WTC11 (cell line): ENCODE results near the gene SULF2. TPM values are rescaled to one million over a fixed set of nuclear protein-coding genes. Genes with fewer than 3 reads are reported as not detected.

ENCODE experiments used
- ATAC-seq: fragments of 200-7000 bp; cut with Tn5 transposase; 2 replicates; pipeline ENCODE4 v1.10.0; 2021; ENCODE audit warnings: mild to moderate bottlenecking, moderate library complexity
- CTCF ChIA-PET: fragments of 300-600 bp; sonication (Branson Sonifier 250); formaldehyde crosslinking; loops from one replicate; lab custom pipeline; 2021; ENCODE audit warnings: antibody characterized with exemption; lab: Charles Lee
- POLR2A ChIA-PET: fragments of 350-600 bp; sonication (Branson Sonifier 250); formaldehyde crosslinking; loops from one replicate; lab custom pipeline; 2021; ENCODE audit warnings: antibody characterized with exemption; lab: Charles Lee
- DNase-seq: peaks from one replicate; pipeline ENCODE4 v3.0.0; 2021; ENCODE audit warnings: low spot score
- H3K27ac Mint-ChIP-seq: 2 replicates; pipeline ENCODE4 v1.8.0; 2021; ENCODE audit warnings: mixed read lengths
- H3K27me3 Mint-ChIP-seq: 2 replicates; pipeline ENCODE4 v1.8.0; 2021; ENCODE audit warnings: low read depth, mild to moderate bottlenecking, moderate library complexity, mixed read lengths
- H3K36me3 Mint-ChIP-seq: 2 replicates; pipeline ENCODE4 v1.8.0; 2021; ENCODE audit warnings: mixed read lengths
- H3K4me1 Mint-ChIP-seq: 2 replicates; pipeline ENCODE4 v1.8.0; 2022; ENCODE audit warnings: mixed read lengths
- H3K4me3 Mint-ChIP-seq: 2 replicates; pipeline ENCODE4 v1.8.0; 2021; ENCODE audit warnings: mild to moderate bottlenecking, moderate library complexity, mixed read lengths
- H3K9me3 Mint-ChIP-seq: 2 replicates; pipeline ENCODE4 v1.8.0; 2021; ENCODE audit warnings: mixed read lengths
- CBFB ChIP-seq: sonication (generic); formaldehyde crosslinking; IDR thresholded peaks from 2 replicates; pipeline ENCODE4 v1.8.1; 2022; ENCODE audit warnings: mild to moderate bottlenecking, low read depth, missing genetic modification reagents
- E2F4 ChIP-seq: sonication (generic); formaldehyde crosslinking; IDR thresholded peaks from 2 replicates; pipeline ENCODE4 v1.8.1; 2022; ENCODE audit warnings: low read depth, mild to moderate bottlenecking, moderate library complexity, missing genetic modification reagents, borderline replicate concordance
- ELF4 ChIP-seq: sonication (generic); formaldehyde crosslinking; IDR thresholded peaks from 2 replicates; pipeline ENCODE4 v1.8.1; 2022; ENCODE audit warnings: low read depth, mild to moderate bottlenecking, moderate library complexity, missing genetic modification reagents
- ESRRA ChIP-seq: sonication (generic); formaldehyde crosslinking; IDR thresholded peaks from 2 replicates; pipeline ENCODE4 v1.8.1; 2022; ENCODE audit warnings: mild to moderate bottlenecking, missing genetic modification reagents, borderline replicate concordance
- GRHL2 ChIP-seq: fragments of 250-450 bp; sonication (Bioruptor Pico); IDR thresholded peaks from 2 replicates; pipeline ENCODE4 v1.8.0; 2022; ENCODE audit warnings: mild to moderate bottlenecking, moderate library complexity; ENCODE audit not compliant: insufficient replicate concordance, severe bottlenecking
- IRF1 ChIP-seq: sonication (generic); formaldehyde crosslinking; IDR thresholded peaks from 2 replicates; pipeline ENCODE4 v1.8.0; 2023; ENCODE audit warnings: missing genetic modification reagents
- JAZF1 ChIP-seq: fragments of 250-450 bp; sonication (Bioruptor Pico); IDR thresholded peaks from 2 replicates; pipeline ENCODE4 v1.9.0; 2021; ENCODE audit warnings: moderate library complexity, mild to moderate bottlenecking, inconsistent platforms
- NFATC4 ChIP-seq: fragments of 250-450 bp; sonication (Bioruptor Pico); IDR thresholded peaks from 2 replicates; pipeline ENCODE4 v1.9.0; 2021; ENCODE audit warnings: mild to moderate bottlenecking
- PRRX2 ChIP-seq: fragments of 250-450 bp; sonication (Bioruptor Pico); IDR thresholded peaks from 2 replicates; pipeline ENCODE4 v1.8.0; 2021; ENCODE audit warnings: mild to moderate bottlenecking
- SOX15 ChIP-seq: fragments of 250-450 bp; sonication (Bioruptor Pico); IDR thresholded peaks from 2 replicates; pipeline ENCODE4 v1.9.0; 2021; ENCODE audit warnings: mild to moderate bottlenecking
- TEAD1 ChIP-seq: sonication (generic); formaldehyde crosslinking; IDR thresholded peaks from 2 replicates; pipeline ENCODE4 v1.8.0; 2022; ENCODE audit warnings: mild to moderate bottlenecking, missing genetic modification reagents
- ZNF219 ChIP-seq: sonication (generic); formaldehyde crosslinking; IDR thresholded peaks from 2 replicates; pipeline ENCODE4 v1.8.0; 2023; ENCODE audit warnings: missing genetic modification reagents, mild to moderate bottlenecking, borderline replicate concordance
- ZNF512 ChIP-seq: sonication (generic); formaldehyde crosslinking; IDR thresholded peaks from 2 replicates; pipeline ENCODE4 v1.8.1; 2022; ENCODE audit warnings: missing genetic modification reagents, borderline replicate concordance
- ZNF671 ChIP-seq: fragments of 250-450 bp; sonication (Bioruptor Pico); IDR thresholded peaks from 2 replicates; pipeline ENCODE4 v1.8.0; 2021; ENCODE audit warnings: mild to moderate bottlenecking
- total RNA-seq: library from RNA; stranded (reverse); gene quantifications from 3 replicates; pipeline ENCODE4 v1.2.3, GENCODE V29; 2021
- TF ChIP-seq, protein P1 (sequence below): sonication (generic); formaldehyde crosslinking; IDR thresholded peaks from 2 replicates; pipeline ENCODE4 v1.8.1; 2023; ENCODE audit warnings: mild to moderate bottlenecking, moderate library complexity, missing genetic modification reagents
- TF ChIP-seq, protein P2 (sequence below): sonication (generic); formaldehyde crosslinking; IDR thresholded peaks from 2 replicates; pipeline ENCODE4 v1.8.1; 2023; ENCODE audit warnings: mild to moderate bottlenecking, missing genetic modification reagents
- TF ChIP-seq, protein P3 (sequence below): sonication (generic); formaldehyde crosslinking; IDR thresholded peaks from 2 replicates; pipeline ENCODE4 v1.8.0; 2022; ENCODE audit warnings: mild to moderate bottlenecking, missing genetic modification reagents
- TF ChIP-seq, protein P4 (sequence below): sonication (generic); formaldehyde crosslinking; conservative IDR thresholded peaks from 2 replicates; pipeline ENCODE4 v1.8.1; 2022; ENCODE audit warnings: mild to moderate bottlenecking, missing genetic modification reagents
- TF ChIP-seq, protein P5 (sequence below): fragments of 250-450 bp; sonication (Bioruptor Pico); IDR thresholded peaks from 2 replicates; pipeline ENCODE4 v1.9.0; 2021; ENCODE audit warnings: mild to moderate bottlenecking
- TF ChIP-seq, protein P6 (sequence below): sonication (generic); formaldehyde crosslinking; IDR thresholded peaks from 2 replicates; pipeline ENCODE4 v1.8.0; 2022; ENCODE audit warnings: mild to moderate bottlenecking, missing genetic modification reagents
- TF ChIP-seq, protein P7 (sequence below): sonication (generic); formaldehyde crosslinking; IDR thresholded peaks from 2 replicates; pipeline ENCODE4 v1.8.0; 2022; ENCODE audit warnings: mild to moderate bottlenecking, missing genetic modification reagents

SULF2 gene
- total RNA-seq, 1 experiment from 2014 or later, result 36.0 TPM

- CTCF ChIA-PET, result interaction anchor here (0.8 kb wide), 1 partner anchor 11 kb away, joined by 3 read pairs; no protein-coding TSS in a partner anchor
- POLR2A ChIA-PET, result no interaction called here
- Mint-ChIP-seq H3K4me1 (peaks cover 65% of the 10 kb centered on the region), H3K27me3 (no peaks in the 10 kb centered on the region), H3K36me3 (peaks cover 23% of the 10 kb centered on the region), H3K4me3 (no peak overlapping the region), H3K27ac (no peak overlapping the region), H3K9me3 (no peaks in the 10 kb centered on the region)
- ATAC-seq (no peak), DNase-seq (no peak)
- TF ChIP-seq, protein P1, sequence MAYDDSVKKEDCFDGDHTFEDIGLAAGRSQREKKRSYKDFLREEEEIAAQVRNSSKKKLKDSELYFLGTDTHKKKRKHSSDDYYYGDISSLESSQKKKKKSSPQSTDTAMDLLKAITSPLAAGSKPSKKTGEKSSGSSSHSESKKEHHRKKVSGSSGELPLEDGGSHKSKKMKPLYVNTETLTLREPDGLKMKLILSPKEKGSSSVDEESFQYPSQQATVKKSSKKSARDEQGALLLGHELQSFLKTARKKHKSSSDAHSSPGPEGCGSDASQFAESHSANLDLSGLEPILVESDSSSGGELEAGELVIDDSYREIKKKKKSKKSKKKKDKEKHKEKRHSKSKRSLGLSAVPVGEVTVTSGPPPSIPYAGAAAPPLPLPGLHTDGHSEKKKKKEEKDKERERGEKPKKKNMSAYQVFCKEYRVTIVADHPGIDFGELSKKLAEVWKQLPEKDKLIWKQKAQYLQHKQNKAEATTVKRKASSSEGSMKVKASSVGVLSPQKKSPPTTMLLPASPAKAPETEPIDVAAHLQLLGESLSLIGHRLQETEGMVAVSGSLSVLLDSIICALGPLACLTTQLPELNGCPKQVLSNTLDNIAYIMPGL, result no peak
- TF ChIP-seq ELF4 (CRISPR knock-in tag) (no peak), ZNF671 (CRISPR knock-in tag) (no peak)
- TF ChIP-seq, protein P2, sequence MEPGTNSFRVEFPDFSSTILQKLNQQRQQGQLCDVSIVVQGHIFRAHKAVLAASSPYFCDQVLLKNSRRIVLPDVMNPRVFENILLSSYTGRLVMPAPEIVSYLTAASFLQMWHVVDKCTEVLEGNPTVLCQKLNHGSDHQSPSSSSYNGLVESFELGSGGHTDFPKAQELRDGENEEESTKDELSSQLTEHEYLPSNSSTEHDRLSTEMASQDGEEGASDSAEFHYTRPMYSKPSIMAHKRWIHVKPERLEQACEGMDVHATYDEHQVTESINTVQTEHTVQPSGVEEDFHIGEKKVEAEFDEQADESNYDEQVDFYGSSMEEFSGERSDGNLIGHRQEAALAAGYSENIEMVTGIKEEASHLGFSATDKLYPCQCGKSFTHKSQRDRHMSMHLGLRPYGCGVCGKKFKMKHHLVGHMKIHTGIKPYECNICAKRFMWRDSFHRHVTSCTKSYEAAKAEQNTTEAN (CRISPR knock-in tag), result no peak
- TF ChIP-seq, protein P3, sequence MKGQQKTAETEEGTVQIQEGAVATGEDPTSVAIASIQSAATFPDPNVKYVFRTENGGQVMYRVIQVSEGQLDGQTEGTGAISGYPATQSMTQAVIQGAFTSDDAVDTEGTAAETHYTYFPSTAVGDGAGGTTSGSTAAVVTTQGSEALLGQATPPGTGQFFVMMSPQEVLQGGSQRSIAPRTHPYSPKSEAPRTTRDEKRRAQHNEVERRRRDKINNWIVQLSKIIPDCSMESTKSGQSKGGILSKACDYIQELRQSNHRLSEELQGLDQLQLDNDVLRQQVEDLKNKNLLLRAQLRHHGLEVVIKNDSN, result no peak
Observed at GRCh38 chr20:47652794-47653193, 132.5 kb downstream of the SULF2 start.

DNA sequence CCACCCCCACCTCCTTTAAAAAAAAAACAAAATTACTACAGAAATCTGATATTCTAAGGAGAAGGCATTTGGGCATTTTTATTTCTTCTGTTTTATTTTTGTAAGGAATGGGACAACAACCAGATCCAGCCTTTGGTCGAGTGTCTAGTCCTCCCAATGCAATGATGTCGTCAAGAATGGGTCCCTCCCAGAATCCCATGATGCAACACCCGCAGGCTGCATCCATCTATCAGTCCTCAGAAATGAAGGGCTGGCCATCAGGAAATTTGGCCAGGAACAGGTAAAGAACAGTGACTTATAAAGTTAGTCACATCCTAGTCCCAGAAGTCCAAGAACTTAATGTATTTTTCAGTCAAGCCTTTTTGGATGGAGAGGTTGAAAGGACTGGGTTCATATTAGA, 133.0 kb downstream of the SULF2 start:
- no peak for DNase-seq
- H3K9me3 Mint-ChIP-seq, result no peaks in the 10 kb centered on the region
- ATAC-seq, result no peak
- no peaks in the 10 kb centered on the region for H3K27me3 Mint-ChIP-seq
- H3K27ac Mint-ChIP-seq, result no peak overlapping the region
- TF ChIP-seq, protein P4, sequence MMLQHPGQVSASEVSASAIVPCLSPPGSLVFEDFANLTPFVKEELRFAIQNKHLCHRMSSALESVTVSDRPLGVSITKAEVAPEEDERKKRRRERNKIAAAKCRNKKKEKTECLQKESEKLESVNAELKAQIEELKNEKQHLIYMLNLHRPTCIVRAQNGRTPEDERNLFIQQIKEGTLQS (CRISPR knock-in tag), result no peak
- TF ChIP-seq SOX15 (CRISPR knock-in tag) (no peak), CBFB (CRISPR knock-in tag) (no peak), PRRX2 (CRISPR knock-in tag) (no peak), ZNF512 (no peak)
- TF ChIP-seq, protein P5, sequence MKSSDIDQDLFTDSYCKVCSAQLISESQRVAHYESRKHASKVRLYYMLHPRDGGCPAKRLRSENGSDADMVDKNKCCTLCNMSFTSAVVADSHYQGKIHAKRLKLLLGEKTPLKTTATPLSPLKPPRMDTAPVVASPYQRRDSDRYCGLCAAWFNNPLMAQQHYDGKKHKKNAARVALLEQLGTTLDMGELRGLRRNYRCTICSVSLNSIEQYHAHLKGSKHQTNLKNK, result no peak
- ChIA-PET CTCF (interaction anchor here (0.8 kb wide), 1 partner anchor 11 kb away, joined by 3 read pairs; no protein-coding TSS in a partner anchor), POLR2A (no interaction called here)
- no peak overlapping the region for H3K4me3 Mint-ChIP-seq
- peaks cover 23% of the 10 kb centered on the region for H3K36me3 Mint-ChIP-seq
- peaks cover 70% of the 10 kb centered on the region for H3K4me1 Mint-ChIP-seq

DNA sequence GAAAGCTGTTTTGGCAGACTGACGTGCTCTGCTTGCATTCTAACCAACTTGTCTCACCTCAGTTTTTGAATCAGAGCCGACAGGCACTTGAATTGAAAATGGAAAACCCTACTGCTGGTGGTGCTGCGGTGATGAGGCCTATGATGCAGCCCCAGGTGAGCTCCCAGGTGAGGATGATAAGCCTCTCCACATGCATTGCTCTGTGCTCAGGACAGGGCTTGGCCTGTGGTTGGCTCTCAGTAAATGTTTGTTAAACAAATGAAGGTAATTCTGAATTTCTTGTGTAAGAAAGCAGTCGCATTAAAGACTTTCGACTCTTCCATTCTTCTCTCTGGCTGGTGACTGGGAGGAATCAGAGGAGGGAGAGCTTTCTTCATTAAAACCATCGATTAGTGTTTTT, 136.3 kb downstream of the SULF2 start:
- CTCF ChIA-PET, result interaction anchor here (0.9 to 2.5 kb wide), 6 partner anchors 15 to 265 kb away, joined by 3 to 18 read pairs (median 4); no protein-coding TSS in a partner anchor
- Mint-ChIP-seq H3K4me3 (0 out of 2 replicates have a peak overlapping the region, but pooled peaks have one; percentile 1), H3K36me3 (peaks cover 37% of the 10 kb centered on the region), H3K4me1 (peaks cover 59% of the 10 kb centered on the region), H3K27ac (peak overlapping the region; percentile 98), H3K9me3 (no peaks in the 10 kb centered on the region), H3K27me3 (no peaks in the 10 kb centered on the region)
- ATAC-seq (peak; percentile 99), DNase-seq (peak; percentile 44)
- POLR2A ChIA-PET, result interaction anchor here (1.9 kb wide), 1 partner anchor 147 kb away, joined by 4 read pairs; the partner anchor contains the start of gene NCOA3
- no peak for TF ChIP-seq IRF1
- TF ChIP-seq ZNF219 (CRISPR knock-in tag), result no peak
- no peak for TF ChIP-seq JAZF1 (CRISPR knock-in tag)
- no peak for TF ChIP-seq E2F4 (CRISPR knock-in tag)
- TF ChIP-seq, protein P6, sequence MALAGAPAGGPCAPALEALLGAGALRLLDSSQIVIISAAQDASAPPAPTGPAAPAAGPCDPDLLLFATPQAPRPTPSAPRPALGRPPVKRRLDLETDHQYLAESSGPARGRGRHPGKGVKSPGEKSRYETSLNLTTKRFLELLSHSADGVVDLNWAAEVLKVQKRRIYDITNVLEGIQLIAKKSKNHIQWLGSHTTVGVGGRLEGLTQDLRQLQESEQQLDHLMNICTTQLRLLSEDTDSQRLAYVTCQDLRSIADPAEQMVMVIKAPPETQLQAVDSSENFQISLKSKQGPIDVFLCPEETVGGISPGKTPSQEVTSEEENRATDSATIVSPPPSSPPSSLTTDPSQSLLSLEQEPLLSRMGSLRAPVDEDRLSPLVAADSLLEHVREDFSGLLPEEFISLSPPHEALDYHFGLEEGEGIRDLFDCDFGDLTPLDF, result no peak
- TF ChIP-seq, protein P7, sequence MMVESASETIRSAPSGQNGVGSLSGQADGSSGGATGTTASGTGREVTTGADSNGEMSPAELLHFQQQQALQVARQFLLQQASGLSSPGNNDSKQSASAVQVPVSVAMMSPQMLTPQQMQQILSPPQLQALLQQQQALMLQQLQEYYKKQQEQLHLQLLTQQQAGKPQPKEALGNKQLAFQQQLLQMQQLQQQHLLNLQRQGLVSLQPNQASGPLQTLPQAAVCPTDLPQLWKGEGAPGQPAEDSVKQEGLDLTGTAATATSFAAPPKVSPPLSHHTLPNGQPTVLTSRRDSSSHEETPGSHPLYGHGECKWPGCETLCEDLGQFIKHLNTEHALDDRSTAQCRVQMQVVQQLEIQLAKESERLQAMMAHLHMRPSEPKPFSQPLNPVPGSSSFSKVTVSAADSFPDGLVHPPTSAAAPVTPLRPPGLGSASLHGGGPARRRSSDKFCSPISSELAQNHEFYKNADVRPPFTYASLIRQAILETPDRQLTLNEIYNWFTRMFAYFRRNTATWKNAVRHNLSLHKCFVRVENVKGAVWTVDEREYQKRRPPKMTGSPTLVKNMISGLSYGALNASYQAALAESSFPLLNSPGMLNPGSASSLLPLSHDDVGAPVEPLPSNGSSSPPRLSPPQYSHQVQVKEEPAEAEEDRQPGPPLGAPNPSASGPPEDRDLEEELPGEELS, result no peak; the same call in 1 of the 2 replicates
- no peak for TF ChIP-seq TEAD1 (CRISPR knock-in tag)
- no peak for TF ChIP-seq ESRRA
- no peak for TF ChIP-seq NFATC4 (CRISPR knock-in tag)
- no peak for TF ChIP-seq GRHL2
